Stimulated activated CD8-positive, alpha-beta memory T cell treated with anti-CD3 and anti-CD28 coated beads, Interleukin-12 subunit alpha, Interleukin-12 subunit beta, amount 100 ng/mL, for 24 hours (primary cell): ENCODE data around the gene SHROOM2.
"Not testable (repeated sequence)": the region's sequence is repeated elsewhere in the genome, so short reads cannot be mapped to it uniquely, and the experiment has no call there.

Source experiments
- DNase-seq: peaks from one replicate; pipeline ENCODE4 v3.0.0-alpha.2; 2020; ENCODE audit errors: extremely low read depth

Gene SHROOM2

DNA sequence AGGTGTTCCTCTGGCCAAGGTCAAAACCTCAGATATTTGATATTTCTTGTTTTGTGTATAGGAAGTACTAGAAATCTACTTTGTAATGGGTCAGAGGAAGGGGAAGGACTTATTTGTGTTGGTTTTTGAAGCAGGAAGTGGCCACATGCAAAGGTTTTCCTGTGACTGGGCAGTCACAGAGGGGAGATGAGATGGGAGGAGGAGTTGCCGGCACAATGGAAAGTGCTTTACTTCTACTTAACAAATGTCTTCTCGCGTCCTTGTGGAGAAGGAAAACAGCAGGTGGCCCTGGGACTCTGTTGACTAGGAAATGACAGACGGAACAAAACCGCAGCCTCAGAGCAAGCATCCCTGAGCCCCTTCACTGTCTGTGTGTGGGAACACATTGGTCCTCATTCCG lies 46.6 kb downstream of the SHROOM2 start:
- no peak for DNase-seq

- no peak for DNase-seq
These were observed 49.5 kb downstream of the SHROOM2 start for GRCh38 chrX:9835585-9836210.

DNA sequence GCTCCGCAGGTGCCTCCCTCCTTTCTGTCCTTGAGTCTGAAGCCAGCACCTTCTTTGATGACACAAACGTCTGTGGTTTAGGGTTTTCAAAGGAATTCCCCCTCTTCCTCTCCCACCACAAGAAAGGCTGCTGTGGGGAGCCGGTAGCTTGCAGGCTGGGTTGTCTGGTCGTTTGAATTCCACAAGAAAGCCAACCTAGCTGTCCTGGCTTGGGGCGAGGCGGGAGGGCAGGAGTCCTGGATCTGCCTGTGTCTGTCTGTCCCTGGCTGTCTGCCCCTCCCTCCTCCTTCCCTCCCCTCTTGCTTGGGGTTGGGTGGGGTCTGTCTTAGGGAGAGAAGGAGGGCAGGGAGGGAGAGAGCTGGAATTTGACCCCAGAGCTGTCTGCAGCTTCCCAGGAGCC lies 56.3 kb downstream of the SHROOM2 start:
- no peak for DNase-seq

GRCh38 chrX:9844936-9845577 lies 58.8 kb downstream of the SHROOM2 start:
- no peak for DNase-seq

GRCh38 chrX:9845578-9845952 lies 59.3 kb downstream of the SHROOM2 start:
- no peak for DNase-seq

- no peak for DNase-seq
These were observed 60.4 kb downstream of the SHROOM2 start for GRCh38 chrX:9846631-9847030.

GRCh38 chrX:9847071-9847470 lies 60.8 kb downstream of the SHROOM2 start:
- no peak for DNase-seq

- no peak for DNase-seq
These were observed 62.7 kb downstream of the SHROOM2 start for GRCh38 chrX:9848718-9849479.

- DNase-seq: no peak
These were observed 65.7 kb downstream of the SHROOM2 start for GRCh38 chrX:9851890-9852289.

GRCh38 chrX:9853307-9853706 lies 67.1 kb downstream of the SHROOM2 start:
- DNase-seq: no peak

DNA sequence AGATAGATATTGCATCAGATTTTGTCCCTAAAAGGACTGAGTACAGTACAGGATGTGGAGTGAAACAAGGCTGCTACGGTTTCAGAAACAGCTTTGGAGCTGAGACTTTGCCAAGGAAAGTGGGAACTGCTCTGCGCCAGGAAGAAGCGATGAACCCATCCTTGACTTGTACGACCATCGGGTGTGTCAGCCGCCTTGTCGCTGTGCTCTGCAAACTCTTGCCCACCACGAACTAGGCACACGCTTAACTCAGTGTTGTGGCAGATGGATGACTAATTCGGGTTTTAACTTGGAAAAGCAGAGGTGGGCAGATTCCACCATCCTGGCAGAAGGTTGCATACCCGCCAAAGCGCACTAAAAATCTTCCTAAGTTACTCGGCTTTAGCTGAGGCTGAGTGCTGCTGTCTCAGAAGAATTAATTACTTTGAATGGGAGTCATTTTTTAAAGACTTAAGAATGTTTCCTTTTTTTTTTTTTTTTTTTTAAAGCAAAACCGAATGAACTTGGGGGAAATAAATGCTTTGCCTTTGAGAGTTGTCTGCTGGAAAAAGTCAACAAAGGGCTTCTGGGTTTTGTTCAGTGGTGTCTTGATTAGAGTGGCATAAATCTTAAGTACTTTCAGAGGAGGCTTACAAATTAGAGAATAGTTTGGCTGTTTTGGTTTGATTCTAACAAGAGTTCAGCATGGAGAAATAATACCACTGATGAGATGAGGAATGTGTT lies 69.5 kb downstream of the SHROOM2 start:
- no peak for DNase-seq

- DNase-seq: no peak
These were observed 70.4 kb downstream of the SHROOM2 start for GRCh38 chrX:9856588-9856987.

GRCh38 chrX:9857575-9858474 lies 71.6 kb downstream of the SHROOM2 start:
- no peak for DNase-seq

- DNase-seq: not testable (repeated sequence)
These were observed 72.5 kb downstream of the SHROOM2 start for GRCh38 chrX:9858684-9859083.

- DNase-seq: no peak
These were observed 73.7 kb downstream of the SHROOM2 start for GRCh38 chrX:9859711-9860555.

GRCh38 chrX:9860826-9861225 lies 74.6 kb downstream of the SHROOM2 start:
- no peak for DNase-seq

GRCh38 chrX:9861711-9862110 lies 75.5 kb downstream of the SHROOM2 start:
- no peak for DNase-seq

DNA sequence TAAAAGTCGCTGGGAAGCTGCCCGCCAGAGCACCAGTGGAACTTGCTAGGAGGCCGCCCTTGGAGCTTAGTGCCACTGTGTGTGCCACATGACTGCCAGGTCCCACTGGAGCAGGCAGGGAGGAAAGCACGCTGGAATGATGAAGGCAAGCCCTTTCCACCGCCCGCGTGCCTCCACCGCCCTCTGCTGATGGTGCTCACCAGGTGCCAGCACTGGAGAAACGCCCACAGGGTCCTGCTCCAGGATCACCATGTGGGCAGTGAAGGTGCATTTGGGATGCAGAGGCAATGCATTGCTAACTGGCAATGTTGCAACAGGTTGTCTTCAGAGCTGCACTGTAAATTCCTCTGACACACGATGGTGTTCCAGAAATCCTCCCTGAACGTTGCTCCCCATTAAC lies 76.3 kb downstream of the SHROOM2 start:
- no peak for DNase-seq

- DNase-seq: no peak
These were observed 76.7 kb downstream of the SHROOM2 start for GRCh38 chrX:9862953-9863352.

GRCh38 chrX:9864011-9864410 lies 77.8 kb downstream of the SHROOM2 start:
- DNase-seq: no peak
